Measurements from ENCODE around the gene CHMP3. TPM values are rescaled to one million over a fixed set of nuclear protein-coding genes. Genes with fewer than 3 reads are reported as not detected.
"Not testable (repeated sequence)": the region's sequence is repeated elsewhere in the genome, so short reads cannot be mapped to it uniquely, and the experiment has no call there.

CHMP3 gene
- total and polyA plus RNA-seq, 4 donors = 49.4 to 127 (median 99.5) TPM

DNA sequence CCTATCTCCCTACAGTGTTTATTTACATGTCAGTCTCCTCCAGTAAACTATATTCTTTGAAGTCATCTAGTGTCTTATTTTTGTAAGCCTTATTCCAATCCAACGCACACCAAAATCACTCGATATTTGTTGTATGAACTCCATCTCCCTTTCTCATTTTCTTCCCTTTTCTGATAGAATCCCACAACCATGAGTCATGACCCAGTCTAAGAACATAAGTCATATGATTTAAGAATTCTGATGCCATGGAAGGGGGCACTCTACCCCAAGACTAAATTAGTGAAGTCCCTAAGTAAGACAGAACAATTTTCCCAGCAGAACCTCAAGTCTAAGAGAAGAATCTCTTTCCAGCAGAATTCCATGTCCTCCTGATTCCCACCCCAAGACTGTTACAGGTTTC is 5.4 kb downstream of the CHMP3 start:
- Histone ChIP-seq H3K9ac (ENCODE audit: insufficient read depth in 1 of 2, low read length in 2 of 2) (no peak overlapping the region), H3K4me1 (ENCODE audit: control insufficient read depth in 5 of 5, insufficient read depth in 5 of 5, low read length in 5 of 5) (peaks cover 2 to 21% (median 8%) of the 10 kb centered on the region in 5 donors), H3K4me3 (no peak overlapping the region), H3K27ac (ENCODE audit: low read depth in 1 of 2, low read length in 1 of 2) (no peak overlapping the region), H3K36me3 (ENCODE audit: control insufficient read depth in 4 of 4, insufficient read depth in 4 of 4, low read length in 4 of 4) (peaks cover 0 to 3% (median 2%) of the 10 kb centered on the region in 4 donors), H3K9me3 (ENCODE audit: control insufficient read depth in 4 of 4, insufficient read depth in 3 of 4, low read length in 3 of 4) (peaks cover 0 to 4% (median 0%) of the 10 kb centered on the region in 4 donors), H3K27me3 (ENCODE audit: control insufficient read depth in 3 of 3, insufficient read depth in 3 of 3, low read length in 2 of 3) (no peaks in the 10 kb centered on the region)
- ATAC-seq (ENCODE audit: insufficient read depth, low FRiP score) (no peak), DNase-seq (no peak)
- TF ChIP-seq CTCF (IDR thresholded peaks at IDR 0.05; ENCODE audit: control extremely low read depth, extremely low read depth) = no peak
- WGBS, 2 donors = 86 to 93% methylated on average over 2 of the region's 2 CpGs

GRCh38 chr2:86556508-86556907 is 6.7 kb downstream of the CHMP3 start:
- whole genome bisulfite sequencing, 2 donors = 87 to 88% methylated on average over 16 of the region's 16 CpGs
- H3K9me3 ChIP-seq (ENCODE audit: control insufficient read depth in 4 of 4, insufficient read depth in 3 of 4, low read length in 3 of 4) = peaks cover 0 to 4% (median 0%) of the 10 kb centered on the region in 4 donors
- ATAC-seq (ENCODE audit: insufficient read depth, low FRiP score) (no peak), DNase-seq (no peak)
- H3K9ac ChIP-seq (ENCODE audit: insufficient read depth in 1 of 2, low read length in 2 of 2) = no peak overlapping the region
- no peaks in the 10 kb centered on the region for H3K27me3 ChIP-seq (ENCODE audit: control insufficient read depth in 3 of 3, insufficient read depth in 3 of 3, low read length in 2 of 3)
- H3K36me3 ChIP-seq (ENCODE audit: control insufficient read depth in 4 of 4, insufficient read depth in 4 of 4, low read length in 4 of 4) = peaks cover 0 to 3% (median 2%) of the 10 kb centered on the region in 4 donors
- H3K4me3 ChIP-seq = no peak overlapping the region
- H3K27ac ChIP-seq (ENCODE audit: low read depth in 1 of 2, low read length in 1 of 2) = no peak overlapping the region
- H3K4me1 ChIP-seq (ENCODE audit: control insufficient read depth in 5 of 5, insufficient read depth in 5 of 5, low read length in 5 of 5) = peaks cover 0 to 18% (median 2%) of the 10 kb centered on the region in 5 donors
- TF ChIP-seq CTCF (IDR thresholded peaks at IDR 0.05; ENCODE audit: control extremely low read depth, extremely low read depth) = no peak

GRCh38 chr2:86552889-86553288 is 10.4 kb downstream of the CHMP3 start:
- TF ChIP-seq CTCF (IDR thresholded peaks at IDR 0.05; ENCODE audit: control extremely low read depth, extremely low read depth) = no peak
- DNase-seq (no peak), ATAC-seq (ENCODE audit: insufficient read depth, low FRiP score) (no peak)
- 92 to 96% methylated on average over 7 of the region's 7 CpGs for WGBS, 2 donors
- H3K36me3 ChIP-seq (ENCODE audit: control insufficient read depth in 4 of 4, insufficient read depth in 4 of 4, low read length in 4 of 4) = peaks cover 0 to 11% (median 0%) of the 10 kb centered on the region in 4 donors
- no peak overlapping the region for H3K27ac ChIP-seq (ENCODE audit: low read depth in 1 of 2, low read length in 1 of 2)
- H3K4me1 ChIP-seq (ENCODE audit: control insufficient read depth in 5 of 5, insufficient read depth in 5 of 5, low read length in 5 of 5) = peaks cover 0 to 5% (median 0%) of the 10 kb centered on the region in 5 donors
- H3K9ac ChIP-seq (ENCODE audit: insufficient read depth in 1 of 2, low read length in 2 of 2) = no peak overlapping the region
- peaks cover 0 to 18% (median 0%) of the 10 kb centered on the region in 4 donors for H3K9me3 ChIP-seq (ENCODE audit: control insufficient read depth in 4 of 4, insufficient read depth in 3 of 4, low read length in 3 of 4)
- no peaks in the 10 kb centered on the region for H3K27me3 ChIP-seq (ENCODE audit: control insufficient read depth in 3 of 3, insufficient read depth in 3 of 3, low read length in 2 of 3)
- H3K4me3 ChIP-seq = no peak overlapping the region

DNA sequence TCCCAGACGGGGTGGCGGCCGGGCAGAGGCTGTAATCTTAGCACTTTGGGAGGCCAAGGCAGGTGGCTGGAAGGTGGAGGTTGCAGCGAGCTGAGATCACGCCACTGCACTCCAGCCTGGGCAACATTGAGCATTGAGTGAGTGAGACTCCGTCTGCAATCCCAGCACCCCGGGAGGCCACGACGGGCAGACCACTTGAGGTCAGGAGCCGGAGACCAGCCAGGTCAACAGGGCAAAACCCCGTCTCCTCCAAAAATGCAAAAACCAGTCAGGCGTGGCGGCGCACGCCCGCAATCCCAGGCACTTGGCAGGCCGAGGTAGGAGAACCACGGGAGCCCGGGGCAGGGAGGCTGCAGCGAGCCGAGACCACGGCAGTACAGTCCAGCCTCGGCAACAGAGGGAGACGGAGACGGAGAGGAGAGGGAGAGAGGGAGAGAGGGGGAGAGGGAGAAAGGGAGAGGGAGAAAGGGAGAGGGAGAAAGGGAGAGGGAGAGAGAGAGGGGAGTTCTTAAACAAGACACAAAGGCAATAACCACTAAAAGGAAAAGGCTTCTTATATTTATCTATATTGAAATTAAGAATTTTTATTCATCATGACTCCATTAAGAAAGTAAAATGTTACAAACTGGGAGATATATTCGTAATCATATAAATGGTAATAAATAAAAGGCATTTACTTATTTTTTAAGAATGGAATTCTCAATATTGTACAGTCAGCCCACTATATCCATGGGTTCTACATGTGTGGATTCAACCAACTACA is 13.1 kb downstream of the CHMP3 start:
- not testable (repeated sequence) for ATAC-seq (ENCODE audit: insufficient read depth, low FRiP score)

GRCh38 chr2:86549440-86549839 is 13.8 kb downstream of the CHMP3 start:
- not testable (repeated sequence) for H3K4me1 ChIP-seq (ENCODE audit: control insufficient read depth in 5 of 5, insufficient read depth in 5 of 5, low read length in 5 of 5); H3K27me3 ChIP-seq (ENCODE audit: control insufficient read depth in 3 of 3, insufficient read depth in 3 of 3, low read length in 2 of 3); ATAC-seq (ENCODE audit: insufficient read depth, low FRiP score); H3K4me3 ChIP-seq; H3K27ac ChIP-seq (ENCODE audit: low read depth in 1 of 2, low read length in 1 of 2); H3K9ac ChIP-seq (ENCODE audit: insufficient read depth in 1 of 2, low read length in 2 of 2); DNase-seq
- Histone ChIP-seq H3K9me3 (ENCODE audit: control insufficient read depth in 4 of 4, insufficient read depth in 3 of 4, low read length in 3 of 4) (peaks cover 0 to 20% (median 0%) of the 10 kb centered on the region in 4 donors), H3K36me3 (ENCODE audit: control insufficient read depth in 4 of 4, insufficient read depth in 4 of 4, low read length in 4 of 4) (peaks cover 0 to 12% (median 1%) of the 10 kb centered on the region in 4 donors)
- 97 to 99% methylated on average over 27 to 31 of the region's 31 CpGs for WGBS, 2 donors

More for the DNA sequence above, 13.1 kb downstream of the CHMP3 start:
- Histone ChIP-seq H3K36me3 (ENCODE audit: control insufficient read depth in 4 of 4, insufficient read depth in 4 of 4, low read length in 4 of 4) (peaks cover 0 to 11% (median 1%) of the 10 kb centered on the region in 4 donors), H3K9me3 (ENCODE audit: control insufficient read depth in 4 of 4, insufficient read depth in 3 of 4, low read length in 3 of 4) (peaks cover 0 to 20% (median 0%) of the 10 kb centered on the region in 4 donors)
- WGBS, 2 donors = 98 to 99% methylated on average over 26 of the region's 26 CpGs
- not testable (repeated sequence) for H3K27ac ChIP-seq (ENCODE audit: low read depth in 1 of 2, low read length in 1 of 2); H3K9ac ChIP-seq (ENCODE audit: insufficient read depth in 1 of 2, low read length in 2 of 2); H3K27me3 ChIP-seq (ENCODE audit: control insufficient read depth in 3 of 3, insufficient read depth in 3 of 3, low read length in 2 of 3); H3K4me3 ChIP-seq; H3K4me1 ChIP-seq (ENCODE audit: control insufficient read depth in 5 of 5, insufficient read depth in 5 of 5, low read length in 5 of 5); DNase-seq

DNA sequence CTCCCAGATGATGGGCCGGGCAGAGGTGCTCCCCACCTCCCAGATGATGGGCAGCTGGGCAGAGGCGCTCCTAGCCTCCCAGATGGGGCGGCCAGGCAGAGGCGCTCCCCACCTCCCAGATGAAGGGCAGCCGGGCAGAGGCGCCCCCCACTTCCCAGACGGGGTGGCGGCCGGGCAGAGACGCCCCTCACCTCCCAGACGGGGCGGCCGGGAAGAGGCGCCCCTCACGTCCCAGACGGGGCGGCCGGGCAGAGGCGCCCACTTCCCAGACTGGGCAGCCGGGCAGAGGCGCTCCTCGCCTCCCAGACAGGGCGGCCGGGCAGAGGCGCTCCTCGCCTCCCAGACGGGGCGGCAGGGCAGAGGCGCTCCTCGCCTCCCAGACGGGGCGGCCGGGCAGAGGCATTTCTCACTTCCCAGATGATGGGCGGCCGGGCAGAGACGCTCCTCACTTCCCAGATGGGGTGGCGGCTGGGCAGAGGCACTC is 14.3 kb downstream of the CHMP3 start:
- not testable (repeated sequence) for ATAC-seq (ENCODE audit: insufficient read depth, low FRiP score); H3K4me3 ChIP-seq; H3K27ac ChIP-seq (ENCODE audit: low read depth in 1 of 2, low read length in 1 of 2); H3K4me1 ChIP-seq (ENCODE audit: control insufficient read depth in 5 of 5, insufficient read depth in 5 of 5, low read length in 5 of 5); DNase-seq; H3K9ac ChIP-seq (ENCODE audit: insufficient read depth in 1 of 2, low read length in 2 of 2); H3K27me3 ChIP-seq (ENCODE audit: control insufficient read depth in 3 of 3, insufficient read depth in 3 of 3, low read length in 2 of 3)
- WGBS, 2 donors = 91 to 96% methylated on average over 34 to 37 of the region's 37 CpGs
- Histone ChIP-seq H3K36me3 (ENCODE audit: control insufficient read depth in 4 of 4, insufficient read depth in 4 of 4, low read length in 4 of 4) (peaks cover 0 to 12% (median 1%) of the 10 kb centered on the region in 4 donors), H3K9me3 (ENCODE audit: control insufficient read depth in 4 of 4, insufficient read depth in 3 of 4, low read length in 3 of 4) (peaks cover 0 to 20% (median 0%) of the 10 kb centered on the region in 4 donors)
